GM13976 (cell line): ENCODE results near the gene ADIPOR1.

ENCODE experiments used
- DNase-seq: peaks from one replicate; pipeline ENCODE4 v3.0.0; 2012; ENCODE audit warnings: low spot score
- in situ Hi-C: fragments of 300-500 bp; cut with MboI; formaldehyde crosslinking; loops from one replicate; pipeline ENCODE4 v1.12.0; 2022; ENCODE audit warnings: low sequenced_read_pairs, mixed read lengths, inconsistent platforms; ENCODE audit not compliant: unreplicated experiment
- TF ChIP-seq, protein P1 (sequence below): IDR thresholded peaks from 2 replicates; pipeline ENCODE4 v1.5.1; 2012; ENCODE audit warnings: borderline replicate concordance, mild to moderate bottlenecking; ENCODE audit not compliant: insufficient read depth; ENCODE audit errors: extremely low read depth, missing control alignments, control extremely low read depth

The ADIPOR1 gene

DNA sequence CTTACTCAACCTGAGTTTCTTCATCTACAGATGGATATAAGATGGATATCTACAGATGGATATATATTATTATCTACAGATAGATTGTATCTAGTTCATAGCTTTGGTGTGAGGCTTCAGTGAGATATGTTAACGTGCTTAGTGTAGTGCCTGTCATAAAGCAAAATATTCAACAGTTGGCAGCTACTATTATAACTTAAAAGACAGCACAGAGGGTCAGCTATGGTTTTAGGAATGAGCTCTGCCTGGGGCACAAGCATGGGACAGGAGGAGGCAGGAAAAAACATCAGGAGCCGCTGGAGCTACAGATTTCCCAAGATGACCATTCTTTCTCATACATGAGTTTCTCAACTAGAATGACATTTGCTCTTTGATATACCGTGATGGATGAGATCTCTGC is 10.2 kb upstream of the ADIPOR1 start:
- TF ChIP-seq, protein P1, sequence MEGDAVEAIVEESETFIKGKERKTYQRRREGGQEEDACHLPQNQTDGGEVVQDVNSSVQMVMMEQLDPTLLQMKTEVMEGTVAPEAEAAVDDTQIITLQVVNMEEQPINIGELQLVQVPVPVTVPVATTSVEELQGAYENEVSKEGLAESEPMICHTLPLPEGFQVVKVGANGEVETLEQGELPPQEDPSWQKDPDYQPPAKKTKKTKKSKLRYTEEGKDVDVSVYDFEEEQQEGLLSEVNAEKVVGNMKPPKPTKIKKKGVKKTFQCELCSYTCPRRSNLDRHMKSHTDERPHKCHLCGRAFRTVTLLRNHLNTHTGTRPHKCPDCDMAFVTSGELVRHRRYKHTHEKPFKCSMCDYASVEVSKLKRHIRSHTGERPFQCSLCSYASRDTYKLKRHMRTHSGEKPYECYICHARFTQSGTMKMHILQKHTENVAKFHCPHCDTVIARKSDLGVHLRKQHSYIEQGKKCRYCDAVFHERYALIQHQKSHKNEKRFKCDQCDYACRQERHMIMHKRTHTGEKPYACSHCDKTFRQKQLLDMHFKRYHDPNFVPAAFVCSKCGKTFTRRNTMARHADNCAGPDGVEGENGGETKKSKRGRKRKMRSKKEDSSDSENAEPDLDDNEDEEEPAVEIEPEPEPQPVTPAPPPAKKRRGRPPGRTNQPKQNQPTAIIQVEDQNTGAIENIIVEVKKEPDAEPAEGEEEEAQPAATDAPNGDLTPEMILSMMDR, result no peak
- DNase-seq, result no peak
- in situ Hi-C loops, result no loop called here

- in situ Hi-C loops, result no loop called here
- DNase-seq, result peak; percentile 40
- TF ChIP-seq, protein P1, result no peak
Observed at GRCh38 chr1:202967684-202968281, 9.7 kb upstream of the ADIPOR1 start.

DNA sequence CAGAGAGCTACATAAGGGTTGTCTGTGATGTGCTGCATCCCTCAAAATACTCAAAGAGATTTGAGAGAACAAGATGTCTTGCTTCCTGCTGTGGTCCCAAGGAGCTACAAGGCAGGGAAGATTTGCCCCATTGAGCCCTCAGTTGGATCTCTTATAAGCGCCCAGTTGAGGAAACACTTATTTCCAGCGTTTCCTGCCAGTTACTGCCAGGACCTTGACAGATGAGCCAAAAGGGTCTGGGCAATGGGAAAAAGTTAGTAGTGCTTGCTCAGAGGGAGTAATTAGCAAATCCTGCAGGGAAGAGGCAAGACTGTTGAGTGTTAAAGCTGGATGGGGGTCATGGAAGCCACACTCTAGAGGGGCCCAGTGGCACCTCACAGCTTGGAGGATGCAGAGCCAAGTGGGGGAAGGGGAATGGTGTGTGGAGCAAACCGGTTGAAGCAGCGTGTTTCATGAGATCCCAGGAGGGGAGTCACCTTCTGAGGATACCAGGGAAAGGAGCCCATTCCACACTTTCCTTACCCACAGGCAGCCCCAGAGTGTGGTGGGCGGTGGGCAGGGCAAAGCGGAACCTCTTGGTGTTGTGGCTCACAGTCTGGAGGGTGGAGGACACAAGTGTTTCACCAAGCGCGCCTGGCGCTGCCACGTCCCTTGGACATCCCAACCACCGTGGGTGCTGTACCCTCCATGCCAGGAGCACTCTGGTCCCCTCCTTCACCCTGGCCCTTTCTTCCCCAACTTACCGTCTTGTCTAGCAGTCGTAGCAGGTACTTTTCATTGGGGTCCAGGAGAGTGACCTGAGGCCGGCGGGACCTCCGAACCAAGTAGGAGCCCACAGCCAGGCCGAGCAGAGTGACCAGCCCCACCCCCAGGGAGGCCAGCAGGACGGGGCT is 8.1 kb upstream of the ADIPOR1 start:
- in situ Hi-C loops, result no loop called here
- TF ChIP-seq, protein P1, result no peak
- DNase-seq, result no peak

GRCh38 chr1:202965422-202965821 is 7.3 kb upstream of the ADIPOR1 start:
- DNase-seq, result no peak
- in situ Hi-C loops, result no loop called here
- TF ChIP-seq, protein P1, result no peak

GRCh38 chr1:202964791-202965410 is 6.8 kb upstream of the ADIPOR1 start:
- TF ChIP-seq, protein P1, result no peak
- no peak for DNase-seq

DNA sequence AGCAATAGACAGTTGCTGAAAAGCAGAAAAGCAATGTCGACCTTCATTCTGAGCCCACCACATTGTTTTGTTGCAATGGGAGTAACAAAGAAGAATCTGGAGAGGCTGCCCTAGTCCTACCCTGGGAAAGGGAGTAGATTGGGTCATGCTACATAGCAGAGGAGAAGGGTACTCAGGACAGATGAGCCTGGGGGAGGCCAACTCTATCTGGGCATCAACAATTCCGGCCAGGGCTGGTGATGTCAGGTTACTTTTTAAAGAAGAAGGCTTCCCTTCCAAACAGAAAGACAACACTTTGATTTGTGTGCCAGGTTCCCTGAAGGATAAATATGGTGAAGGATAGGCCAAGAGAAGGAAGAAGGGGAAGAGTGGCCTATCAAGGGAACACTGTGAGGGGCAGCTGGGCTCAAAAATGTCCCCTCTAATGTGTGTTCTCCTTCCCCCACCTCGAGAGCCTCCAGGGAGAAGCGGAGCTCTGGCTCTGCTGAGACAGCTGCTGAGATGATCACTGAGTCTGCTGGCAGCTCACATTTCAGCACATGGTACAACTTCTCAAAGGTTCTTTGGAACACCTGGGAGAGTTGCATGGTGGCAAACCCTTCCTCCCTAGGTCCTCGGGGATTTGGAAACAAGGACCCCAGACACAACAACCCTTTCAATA is 3.2 kb upstream of the ADIPOR1 start:
- in situ Hi-C loops, result no loop called here
- no peak for DNase-seq

More at GRCh38 chr1:202964791-202965410, 6.8 kb upstream of the ADIPOR1 start:
- in situ Hi-C loops, result no loop called here

More for the DNA sequence above, 3.2 kb upstream of the ADIPOR1 start:
- TF ChIP-seq, protein P1, result no peak
